NB4 (cell line): Measurements from ENCODE around the gene ATP10B.

ENCODE experiments used
- TF ChIP-seq, protein P1 (sequence below): IDR thresholded peaks from one replicate; pipeline ENCODE4 v1.5.1; 2012; ENCODE audit warnings: low read depth, low read length
- TF ChIP-seq, protein P2 (sequence below): IDR thresholded peaks from 2 replicates; pipeline ENCODE4 v1.6.1; 2011; ENCODE audit warnings: low read depth, low read length

DNA sequence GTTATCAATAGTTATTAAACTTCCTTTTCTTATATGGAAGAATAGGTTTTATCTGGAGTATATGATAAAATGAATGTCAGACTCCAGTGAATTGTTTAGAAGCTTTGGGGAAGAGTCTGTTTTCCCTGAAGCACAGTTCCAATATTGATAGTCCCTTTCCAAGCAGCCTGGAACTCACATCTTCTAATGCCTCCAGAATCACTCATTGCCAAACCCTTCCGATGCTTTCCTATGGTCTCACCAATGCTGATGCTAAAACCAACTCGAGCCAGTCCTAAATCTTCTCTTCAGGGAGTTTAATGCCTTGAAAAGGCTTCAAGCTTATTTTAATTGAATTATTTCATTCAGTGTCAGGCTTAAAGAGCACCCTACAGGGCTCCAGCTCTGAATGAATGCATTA is 309.2 kb downstream of the ATP10B start:
- TF ChIP-seq, protein P1, sequence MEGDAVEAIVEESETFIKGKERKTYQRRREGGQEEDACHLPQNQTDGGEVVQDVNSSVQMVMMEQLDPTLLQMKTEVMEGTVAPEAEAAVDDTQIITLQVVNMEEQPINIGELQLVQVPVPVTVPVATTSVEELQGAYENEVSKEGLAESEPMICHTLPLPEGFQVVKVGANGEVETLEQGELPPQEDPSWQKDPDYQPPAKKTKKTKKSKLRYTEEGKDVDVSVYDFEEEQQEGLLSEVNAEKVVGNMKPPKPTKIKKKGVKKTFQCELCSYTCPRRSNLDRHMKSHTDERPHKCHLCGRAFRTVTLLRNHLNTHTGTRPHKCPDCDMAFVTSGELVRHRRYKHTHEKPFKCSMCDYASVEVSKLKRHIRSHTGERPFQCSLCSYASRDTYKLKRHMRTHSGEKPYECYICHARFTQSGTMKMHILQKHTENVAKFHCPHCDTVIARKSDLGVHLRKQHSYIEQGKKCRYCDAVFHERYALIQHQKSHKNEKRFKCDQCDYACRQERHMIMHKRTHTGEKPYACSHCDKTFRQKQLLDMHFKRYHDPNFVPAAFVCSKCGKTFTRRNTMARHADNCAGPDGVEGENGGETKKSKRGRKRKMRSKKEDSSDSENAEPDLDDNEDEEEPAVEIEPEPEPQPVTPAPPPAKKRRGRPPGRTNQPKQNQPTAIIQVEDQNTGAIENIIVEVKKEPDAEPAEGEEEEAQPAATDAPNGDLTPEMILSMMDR, result no peak
- TF ChIP-seq, protein P2, sequence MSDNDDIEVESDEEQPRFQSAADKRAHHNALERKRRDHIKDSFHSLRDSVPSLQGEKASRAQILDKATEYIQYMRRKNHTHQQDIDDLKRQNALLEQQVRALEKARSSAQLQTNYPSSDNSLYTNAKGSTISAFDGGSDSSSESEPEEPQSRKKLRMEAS, result no peak
